ENCODE measurements around the gene CYFIP2. TPM values are rescaled to one million over a fixed set of nuclear protein-coding genes. Genes with fewer than 3 reads are reported as not detected.

Gene CYFIP2
- total RNA-seq, 3 donors from 2014 or later = 24.8 to 28.6 (median 25.8) TPM

DNA sequence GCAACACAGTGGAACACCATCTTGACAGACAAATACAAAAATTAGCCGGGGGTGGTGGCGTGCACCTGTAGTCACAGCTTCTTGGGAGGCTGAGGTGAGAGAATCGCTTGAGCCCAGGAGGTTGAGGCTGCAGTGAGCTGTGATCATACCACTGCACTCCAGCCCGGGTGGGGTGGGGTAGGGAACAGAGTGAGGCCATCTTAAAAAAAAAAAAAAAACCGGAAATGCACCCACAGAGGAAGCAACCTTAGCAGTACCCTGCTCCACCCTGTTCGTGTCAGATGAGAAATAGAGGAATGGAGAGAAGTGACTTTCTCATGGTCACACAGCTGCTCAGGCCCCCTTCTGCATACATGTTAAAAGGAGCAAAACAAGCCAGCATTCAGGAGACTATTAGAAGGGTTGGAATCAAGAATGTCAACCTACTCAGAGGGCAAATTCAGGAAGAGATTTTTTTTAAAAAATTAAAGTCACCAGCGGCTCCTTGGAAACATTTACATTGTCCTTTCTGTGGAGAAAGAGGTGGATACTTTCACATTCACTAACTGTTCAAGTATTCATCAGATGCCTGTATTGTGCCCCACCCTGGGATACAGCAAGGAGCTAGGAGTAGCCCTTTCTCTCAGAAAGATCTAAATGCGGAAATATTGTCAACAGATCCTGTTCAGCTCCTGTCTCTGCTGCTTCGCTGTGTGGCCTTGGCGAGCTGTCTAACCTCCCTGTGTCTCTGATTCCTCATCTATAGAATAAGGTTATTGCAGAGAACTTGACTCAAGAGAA is 41.0 kb downstream of the CYFIP2 start:
- Histone ChIP-seq H3K4me1 (ENCODE audit: low read depth) (no peaks in the 10 kb centered on the region), H3K36me3 (ENCODE audit: low read depth) (no peaks in the 10 kb centered on the region), H3K4me3 (no peak overlapping the region), H3K9me3 (no peaks in the 10 kb centered on the region)
- DNase-seq (no peak), ATAC-seq (peak; percentile 54)
- intact Hi-C loops (cut with DNase I, micrococcal nuclease) = no loop called here
- TF ChIP-seq, protein P1, sequence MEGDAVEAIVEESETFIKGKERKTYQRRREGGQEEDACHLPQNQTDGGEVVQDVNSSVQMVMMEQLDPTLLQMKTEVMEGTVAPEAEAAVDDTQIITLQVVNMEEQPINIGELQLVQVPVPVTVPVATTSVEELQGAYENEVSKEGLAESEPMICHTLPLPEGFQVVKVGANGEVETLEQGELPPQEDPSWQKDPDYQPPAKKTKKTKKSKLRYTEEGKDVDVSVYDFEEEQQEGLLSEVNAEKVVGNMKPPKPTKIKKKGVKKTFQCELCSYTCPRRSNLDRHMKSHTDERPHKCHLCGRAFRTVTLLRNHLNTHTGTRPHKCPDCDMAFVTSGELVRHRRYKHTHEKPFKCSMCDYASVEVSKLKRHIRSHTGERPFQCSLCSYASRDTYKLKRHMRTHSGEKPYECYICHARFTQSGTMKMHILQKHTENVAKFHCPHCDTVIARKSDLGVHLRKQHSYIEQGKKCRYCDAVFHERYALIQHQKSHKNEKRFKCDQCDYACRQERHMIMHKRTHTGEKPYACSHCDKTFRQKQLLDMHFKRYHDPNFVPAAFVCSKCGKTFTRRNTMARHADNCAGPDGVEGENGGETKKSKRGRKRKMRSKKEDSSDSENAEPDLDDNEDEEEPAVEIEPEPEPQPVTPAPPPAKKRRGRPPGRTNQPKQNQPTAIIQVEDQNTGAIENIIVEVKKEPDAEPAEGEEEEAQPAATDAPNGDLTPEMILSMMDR (IDR thresholded peaks at IDR 0.05) = no peak

DNA sequence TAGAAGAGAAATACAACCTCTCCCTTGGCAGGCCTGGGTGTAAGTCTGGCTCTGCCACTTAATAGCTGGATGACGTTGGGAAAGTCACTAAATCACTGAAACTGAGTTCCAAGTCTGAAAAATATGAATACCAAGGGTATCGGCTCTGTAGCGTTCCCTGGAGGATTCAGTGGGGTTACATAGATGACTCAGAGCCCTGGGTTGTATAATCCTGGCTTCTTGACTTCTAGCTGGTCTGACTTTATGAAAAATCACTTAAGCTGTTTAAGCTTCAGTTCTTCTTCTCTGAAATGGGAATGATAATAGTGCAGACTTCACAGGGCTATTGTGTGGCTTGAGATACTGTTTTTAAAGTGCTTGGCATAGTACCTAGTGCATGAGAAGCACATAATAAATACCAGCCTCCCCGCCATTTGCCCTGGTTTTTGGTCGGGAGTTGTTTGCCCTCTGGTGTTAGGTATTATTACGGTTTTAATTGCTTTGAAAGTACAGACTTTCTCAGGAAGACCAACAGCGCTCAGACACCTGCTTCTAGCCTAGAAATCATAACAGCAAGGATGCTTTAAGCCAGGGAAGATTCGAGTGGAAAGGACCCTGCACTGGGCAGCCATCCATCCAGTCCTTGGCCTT is 43.0 kb downstream of the CYFIP2 start:
- no peaks in the 10 kb centered on the region for H3K9me3 ChIP-seq
- DNase-seq (peak in 1 of 3 donors; percentile 19), ATAC-seq (peak; percentile 42)
- intact Hi-C loops (cut with DNase I, micrococcal nuclease) = no loop called here
- no peaks in the 10 kb centered on the region for H3K36me3 ChIP-seq (ENCODE audit: low read depth)
- TF ChIP-seq, protein P1 (IDR thresholded peaks at IDR 0.05) = no peak
- H3K4me1 ChIP-seq (ENCODE audit: low read depth) = no peaks in the 10 kb centered on the region
- no peak overlapping the region for H3K4me3 ChIP-seq

DNA sequence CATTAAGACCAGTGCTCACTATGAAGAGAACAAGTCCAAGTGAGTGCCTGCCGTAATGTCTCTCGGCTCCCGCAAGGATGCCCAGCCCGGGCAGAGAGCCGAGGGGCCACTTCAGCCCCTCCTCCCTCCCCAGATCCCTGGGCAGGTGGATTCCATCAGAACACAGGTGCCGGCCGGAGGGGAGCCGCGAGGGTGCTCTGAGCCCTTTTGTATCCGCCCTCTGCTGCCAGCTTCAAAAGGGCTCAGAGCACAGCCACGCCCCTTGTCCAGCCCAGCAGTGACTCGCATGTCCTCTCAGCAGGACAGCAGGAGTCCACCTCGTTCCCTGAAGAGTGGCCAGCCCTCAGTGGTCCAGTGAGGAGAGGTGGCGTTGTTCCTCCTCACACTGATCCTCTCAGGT is 43.9 kb downstream of the CYFIP2 start:
- intact Hi-C loops (cut with DNase I, micrococcal nuclease) = no loop called here
- Histone ChIP-seq H3K36me3 (ENCODE audit: low read depth) (no peaks in the 10 kb centered on the region), H3K9me3 (no peaks in the 10 kb centered on the region), H3K4me1 (ENCODE audit: low read depth) (no peaks in the 10 kb centered on the region), H3K4me3 (no peak overlapping the region)
- ATAC-seq = peak; percentile 29
- TF ChIP-seq, protein P1 (IDR thresholded peaks at IDR 0.05) = no peak
- no peak for DNase-seq

DNA sequence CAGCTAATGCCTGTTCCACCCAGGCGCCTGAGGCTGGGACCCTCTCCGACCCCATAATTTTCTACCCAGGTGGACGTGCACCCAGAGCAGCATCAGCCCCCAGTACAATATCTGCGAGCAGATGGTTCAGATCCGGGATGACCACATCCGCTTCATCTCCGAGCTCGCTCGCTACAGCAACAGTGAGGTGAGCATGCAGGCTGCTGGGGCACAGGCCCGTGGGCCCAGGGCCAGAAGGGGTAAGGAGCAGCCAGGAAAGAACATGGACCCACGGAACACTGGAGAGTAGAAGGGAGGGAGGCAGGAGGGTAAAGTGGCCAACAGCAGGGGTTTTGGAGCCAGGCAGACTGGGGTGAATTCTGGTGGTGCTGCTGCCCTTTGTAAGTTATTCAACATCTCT is 45.7 kb downstream of the CYFIP2 start:
- DNase-seq = no peak
- H3K4me3 ChIP-seq = no peak overlapping the region
- no peaks in the 10 kb centered on the region for H3K4me1 ChIP-seq (ENCODE audit: low read depth)
- TF ChIP-seq, protein P1 (IDR thresholded peaks at IDR 0.05) = no peak
- ATAC-seq = no peak
- H3K36me3 ChIP-seq (ENCODE audit: low read depth) = no peaks in the 10 kb centered on the region
- no peaks in the 10 kb centered on the region for H3K9me3 ChIP-seq
- intact Hi-C loops (cut with DNase I, micrococcal nuclease) = no loop called here

DNA sequence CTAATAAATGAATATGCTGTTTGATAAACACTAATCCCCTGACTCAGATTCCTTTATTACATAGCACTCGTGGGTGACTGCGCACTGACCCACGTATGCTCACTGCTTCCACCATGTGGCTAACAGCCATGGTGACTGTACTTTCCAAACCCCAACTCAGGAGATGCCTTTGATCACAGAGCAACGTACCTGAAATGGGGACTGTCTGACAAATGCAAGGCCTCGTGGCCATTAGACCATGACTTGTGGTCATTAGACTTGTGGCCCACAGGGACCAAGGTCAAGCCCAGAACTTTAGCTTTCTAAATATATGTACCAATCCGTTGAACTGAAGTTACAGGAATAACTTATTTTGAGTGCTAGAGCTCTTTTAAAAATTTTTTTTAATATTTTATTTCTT is 46.6 kb downstream of the CYFIP2 start:
- Histone ChIP-seq H3K9me3 (no peaks in the 10 kb centered on the region), H3K36me3 (ENCODE audit: low read depth) (no peaks in the 10 kb centered on the region), H3K4me3 (no peak overlapping the region), H3K4me1 (ENCODE audit: low read depth) (no peaks in the 10 kb centered on the region)
- DNase-seq (peak in 1 of 3 donors; percentile 67), ATAC-seq (peak; percentile 86)
- intact Hi-C loops (cut with DNase I, micrococcal nuclease) = loop anchor here in 1 of 2 donors (2.0 kb wide), 1 partner anchor 60 kb away; no protein-coding TSS in a partner anchor
- TF ChIP-seq, protein P1 (IDR thresholded peaks at IDR 0.05) = peak; percentile 40

All from mucosa of descending colon (tissue), 3 donors.